ENCODE data around the gene FUOM.

Gene FUOM

GRCh38 chr10:133312016-133312768 lies 45.6 kb downstream of the FUOM start:
- no peak for DNase-seq (ENCODE audit: low read depth in 2 of 2)

GRCh38 chr10:133311570-133311969 lies 46.2 kb downstream of the FUOM start:
- no peak for DNase-seq (ENCODE audit: low read depth in 2 of 2)

- no peak for DNase-seq (ENCODE audit: low read depth in 2 of 2)
Measured at GRCh38 chr10:133310789-133311188, 47.0 kb downstream of the FUOM start.

GRCh38 chr10:133310399-133310755 lies 47.4 kb downstream of the FUOM start:
- DNase-seq (ENCODE audit: low read depth in 2 of 2), result no peak

GRCh38 chr10:133309720-133310398 lies 48.0 kb downstream of the FUOM start:
- no peak for DNase-seq (ENCODE audit: low read depth in 2 of 2)

- DNase-seq (ENCODE audit: low read depth in 2 of 2), result peak; percentile 78 to 88
Measured at GRCh38 chr10:133309100-133309719, 48.6 kb downstream of the FUOM start.

- peak; percentile 77 to 88 for DNase-seq (ENCODE audit: low read depth in 2 of 2)
Measured at GRCh38 chr10:133308421-133309099, 49.3 kb downstream of the FUOM start, which contains the start of the genes TUBGCP2 and ZNF511. TUBGCP2 (minus strand) TSS chr10:133308872; CDS start chr10:133302941, 5,931 bp downstream. ZNF511 (plus strand) TSS chr10:133308914; CDS start chr10:133308944, 30 bp downstream.

- DNase-seq (ENCODE audit: low read depth in 2 of 2), result peak; percentile 79 to 80
Measured at GRCh38 chr10:133307776-133308420, 49.9 kb downstream of the FUOM start.

- no peak for DNase-seq (ENCODE audit: low read depth in 2 of 2)
Measured at GRCh38 chr10:133306941-133307379, 50.9 kb downstream of the FUOM start.

- no peak for DNase-seq (ENCODE audit: low read depth in 2 of 2)
Measured at GRCh38 chr10:133306097-133306476, 51.7 kb downstream of the FUOM start.

Measured in stimulated activated CD8-positive, alpha-beta memory T cell treated with anti-CD3 and anti-CD28 coated beads, Interleukin-7, amount 100 ng/mL, for 4 hours (primary cell).